Endothelial cell of umbilical vein (primary cell): ENCODE data around the gene UVRAG. TPM values are rescaled to one million over a fixed set of nuclear protein-coding genes. Genes with fewer than 3 reads are reported as not detected.

Source experiments
- BruUV-seq: library from RNA; stranded (reverse); fragments of 400-500 nt; replicated peaks from 2 replicates; lab custom pipeline; 2021; lab: Mats Ljungman, UMichigan
- CTCF ChIA-PET: fragments of 300-600, 350-600 bp; sonication (Branson Sonifier 250); formaldehyde crosslinking; loops from one replicate; lab custom pipeline; 2021; ENCODE audit warnings: antibody characterized with exemption, inconsistent platforms; lab: Charles Lee
- POLR2A ChIA-PET: fragments of 300-600, 350-600 bp; sonication (Branson Sonifier 250); formaldehyde crosslinking; loops from one replicate; lab custom pipeline; 2021; ENCODE audit warnings: antibody characterized with exemption, inconsistent platforms; lab: Charles Lee
- DNase-seq: peaks from one replicate; pipeline ENCODE4 v3.0.0-alpha.2; 2011; ENCODE audit warnings: low read depth, low spot score
- FAIRE-seq: peaks from 2 replicates; lab custom pipeline; 2011; peaks lifted over from hg19 to GRCh38; lab: Jason Lieb, UNC
- H2AFZ ChIP-seq: 2 replicates; pipeline ENCODE4 v1.6.0; 2012; ENCODE audit warnings: low read depth, low read length, control low read depth, inconsistent platforms
- H3K27ac ChIP-seq: 2 replicates; pipeline ENCODE4 v1.5.1; 2011; ENCODE audit warnings: low read depth, mild to moderate bottlenecking, control low read depth, low read length, moderate library complexity; ENCODE audit not compliant: insufficient read depth
- H3K27me3 ChIP-seq, 2 experiments: 2 replicates each; pipeline versions ENCODE4 v1.6.0 to v1.6.1; 2011; ENCODE audit warnings: low read length in 2 of 2, mixed read lengths in 1 of 2; ENCODE audit not compliant: control insufficient read depth in 2 of 2, insufficient read depth in 2 of 2
- H3K36me3 ChIP-seq, 2 experiments: 2 replicates in 1 of 2; 3 replicates in 1 of 2; pipeline ENCODE4 v1.5.1; 2011; ENCODE audit warnings: low read length in 2 of 2, mild to moderate bottlenecking in 1 of 2, moderate library complexity in 1 of 2; ENCODE audit not compliant: control insufficient read depth in 2 of 2, insufficient read depth in 2 of 2; ENCODE audit errors: extremely low read depth in 1 of 2
- H3K4me1 ChIP-seq: 3 replicates; pipeline ENCODE4 v1.5.1; 2011; ENCODE audit warnings: mild to moderate bottlenecking, low read length; ENCODE audit not compliant: control insufficient read depth, insufficient read depth; ENCODE audit errors: extremely low read depth
- H3K4me2 ChIP-seq: 2 replicates; pipeline ENCODE4 v1.6.1; 2011; ENCODE audit warnings: low read length, control low read depth, mixed read lengths; ENCODE audit not compliant: insufficient read depth
- H3K4me3 ChIP-seq, 3 experiments: fragments of 200-600 bp in 1 of 3; sonication (generic), shearing (Covaris generic) in 1 of 3; replicated peaks in 1 of 3; 2 replicates each; pipeline ENCODE4 v1.5.1; 2011 to 2016; ENCODE audit warnings: control low read depth in 3 of 3, low read length in 3 of 3, mild to moderate bottlenecking in 2 of 3, inconsistent platforms in 1 of 3, low read depth in 1 of 3, moderate library complexity in 1 of 3; ENCODE audit not compliant: insufficient read depth in 1 of 3
- H3K79me2 ChIP-seq: 2 replicates; pipeline ENCODE4 v1.6.0; 2012; ENCODE audit warnings: low read length, inconsistent platforms; ENCODE audit not compliant: control insufficient read depth, insufficient read depth
- H3K9ac ChIP-seq: replicated peaks from 2 replicates; pipeline ENCODE3; 2011; ENCODE audit warnings: low read length, control low read depth; ENCODE audit not compliant: insufficient read depth; ENCODE audit errors: extremely low read depth
- H3K9me1 ChIP-seq: replicated peaks from 3 replicates; pipeline ENCODE4 v1.6.0; 2011; ENCODE audit warnings: mild to moderate bottlenecking, low read length; ENCODE audit not compliant: control insufficient read depth, insufficient read depth; ENCODE audit errors: extremely low read depth
- H3K9me3 ChIP-seq: replicated peaks from 2 replicates; pipeline ENCODE4 v1.5.1; 2012; ENCODE audit warnings: low read length, inconsistent platforms; ENCODE audit not compliant: control insufficient read depth, insufficient read depth
- H4K20me1 ChIP-seq: replicated peaks from 2 replicates; pipeline ENCODE3; 2011; ENCODE audit warnings: mild to moderate bottlenecking, low read length; ENCODE audit not compliant: control insufficient read depth, insufficient read depth; ENCODE audit errors: extremely low read depth
- CTCF ChIP-seq, 2 donors: IDR thresholded peaks; 1 replicate in 1 of 2; 2 replicates in 1 of 2; pipeline ENCODE4 v1.5.1; 2011; ENCODE audit warnings: low read length in 2 of 2, mild to moderate bottlenecking in 2 of 2, moderate library complexity in 2 of 2, control low read depth in 1 of 2, inconsistent platforms in 1 of 2, low read depth in 1 of 2; ENCODE audit not compliant: insufficient read depth in 1 of 2; ENCODE audit errors: extremely low read depth in 1 of 2
- EZH2 ChIP-seq: IDR thresholded peaks from 2 replicates; pipeline ENCODE4 v1.6.1; 2012; ENCODE audit warnings: borderline replicate concordance, low read depth, mild to moderate bottlenecking, moderate library complexity, low read length, inconsistent platforms; ENCODE audit not compliant: severe bottlenecking
- FOS ChIP-seq: IDR thresholded peaks from 2 replicates; pipeline ENCODE4 v1.6.1; 2011; ENCODE audit warnings: mild to moderate bottlenecking, low read length, moderate library complexity, borderline replicate concordance; ENCODE audit not compliant: insufficient read depth
- GATA2 ChIP-seq: IDR thresholded peaks from 2 replicates; pipeline ENCODE4 v1.7.0; 2011; ENCODE audit warnings: low read depth, mild to moderate bottlenecking, moderate library complexity, mixed read lengths, low read length; ENCODE audit not compliant: insufficient read length, insufficient read depth
- JUN ChIP-seq: IDR thresholded peaks from 2 replicates; pipeline ENCODE4 v1.6.1; 2011; ENCODE audit warnings: borderline replicate concordance, low read depth; ENCODE audit not compliant: insufficient read length, insufficient read depth
- MAX ChIP-seq: IDR thresholded peaks from 2 replicates; pipeline ENCODE4 v1.6.1; 2011; ENCODE audit not compliant: insufficient read depth, insufficient read length
- MYC ChIP-seq: IDR thresholded peaks from one replicate; pipeline ENCODE4 v1.6.1; 2011; ENCODE audit warnings: mild to moderate bottlenecking, low read depth, low read length
- POLR2A ChIP-seq: IDR thresholded peaks from 2 replicates; pipeline ENCODE4 v1.6.1; 2012; ENCODE audit warnings: low read depth, mild to moderate bottlenecking, control low read depth, low read length
- POLR2AphosphoS5 ChIP-seq: IDR thresholded peaks from 2 replicates; pipeline ENCODE4 v1.6.1; 2012; ENCODE audit warnings: low read depth, mild to moderate bottlenecking, control low read depth, low read length, moderate library complexity; ENCODE audit not compliant: insufficient read depth
- dilution Hi-C: fragments of 300-500 bp; cut with MboI; formaldehyde crosslinking; loops from one replicate; pipeline ENCODE4 v1.15.0; 2019; ENCODE audit warnings: low sequenced_read_pairs; ENCODE audit not compliant: extremely low pct_ligation_motif_present
- intact Hi-C: fragments of 100-400 bp; cut with micrococcal nuclease; formaldehyde crosslinking; loops from one replicate; pipeline ENCODE4 v1.10.0; 2022
- polyA plus RNA-seq, 4 experiments: library from polyadenylated mRNA; depleted of rRNA in 3 of 4; stranded (reverse) in 3 of 4; unstranded in 1 of 4; fragments of >200 nt; gene quantifications; 2 replicates each; pipeline versions ENCODE4 v1.2.1 to v1.2.3, GENCODE V29; 2011 to 2012; ENCODE audit warnings: missing spikeins in 1 of 4
- total RNA-seq: library from RNA; stranded (reverse); gene quantifications from 2 replicates; pipeline ENCODE4 v1.2.3, GENCODE V29; 2021

UVRAG gene
- total and polyA plus RNA-seq, 2 donors (not counting 3 experiments of a cell fraction or from before 2014, with no cell fraction given), result 21.2 to 65.6 TPM

GRCh38 chr11:76107971-76108370 is 293.0 kb downstream of the UVRAG start:
- Histone ChIP-seq H3K4me2 (no peak overlapping the region), H3K27me3 (no peaks in the 10 kb centered on the region), H3K4me3 (no peak overlapping the region), H3K9ac (no peak overlapping the region), H3K9me1 (no peaks in the 10 kb centered on the region), H2AFZ (no peak overlapping the region), H4K20me1 (no peaks in the 10 kb centered on the region), H3K27ac (no peak overlapping the region), H3K9me3 (no peaks in the 10 kb centered on the region), H3K36me3 (no peaks in the 10 kb centered on the region), H3K79me2 (peaks cover 2% of the 10 kb centered on the region), H3K4me1 (peaks cover 2% of the 10 kb centered on the region)
- dilution Hi-C loops (no loop called here), intact Hi-C loops (no loop called here)
- TF ChIP-seq FOS (no peak), MYC (no peak), GATA2 (no peak), JUN (no peak), MAX (no peak), EZH2 (no peak), POLR2AphosphoS5 (no peak), POLR2A (no peak), CTCF (IDR thresholded peaks at IDR 0.05; ENCODE audit: extremely low read depth in 1 of 2, insufficient read depth in 1 of 2, low read depth in 1 of 2, low read length in 2 of 2) (no peak)
- FAIRE-seq (no peak), DNase-seq (no peak)
- ChIA-PET POLR2A (no interaction called here), CTCF (interaction anchor here (0.5 to 1.7 kb wide), 2 partner anchors 34 to 152 kb away, joined by 3 read pairs; no protein-coding TSS in a partner anchor)
- no TSS peak for BruUV-seq
